SK-N-DZ (cell line): ENCODE measurements around the gene TRIM9.
"Not testable (repeated sequence)": the region's sequence is repeated elsewhere in the genome, so short reads cannot be mapped to it uniquely, and the experiment has no call there.

ENCODE experiments used
- DNase-seq: peaks from one replicate; pipeline ENCODE4 v3.0.0-alpha.2; 2015; ENCODE audit warnings: low spot score

TRIM9 gene

GRCh38 chr14:51004801-51005526 is 89.9 kb downstream of the TRIM9 start:
- DNase-seq: no peak

- DNase-seq: no peak
Measured at GRCh38 chr14:51004352-51004800, 90.5 kb downstream of the TRIM9 start.

GRCh38 chr14:51002406-51002999 is 92.4 kb downstream of the TRIM9 start:
- DNase-seq: no peak

GRCh38 chr14:51000566-51000965 is 94.3 kb downstream of the TRIM9 start:
- DNase-seq: no peak

- DNase-seq: no peak
Measured at GRCh38 chr14:50999726-51000125, 95.2 kb downstream of the TRIM9 start.

GRCh38 chr14:50998612-50999011 is 96.3 kb downstream of the TRIM9 start:
- DNase-seq: no peak

GRCh38 chr14:50997712-50998111 is 97.2 kb downstream of the TRIM9 start:
- DNase-seq: no peak

- not testable (repeated sequence) for DNase-seq
Measured at GRCh38 chr14:50994158-50994557, 100.7 kb downstream of the TRIM9 start.

- no peak for DNase-seq
Measured at GRCh38 chr14:50985859-50986331, 109.0 kb downstream of the TRIM9 start.

- DNase-seq: no peak
Measured at GRCh38 chr14:50985124-50985858, 109.6 kb downstream of the TRIM9 start.

GRCh38 chr14:50984036-50984710 is 110.7 kb downstream of the TRIM9 start:
- DNase-seq: no peak

- DNase-seq: no peak
Measured at GRCh38 chr14:50979941-50980850, 114.7 kb downstream of the TRIM9 start.

GRCh38 chr14:50978888-50979287 is 116.0 kb downstream of the TRIM9 start:
- no peak for DNase-seq

GRCh38 chr14:50978529-50978871 is 116.4 kb downstream of the TRIM9 start:
- DNase-seq: peak; percentile 57

- no peak for DNase-seq
Measured at GRCh38 chr14:50977863-50978528, 116.9 kb downstream of the TRIM9 start.

- no peak for DNase-seq
Measured at GRCh38 chr14:50974118-50974517, 120.8 kb downstream of the TRIM9 start.

GRCh38 chr14:50972734-50973133 is 122.2 kb downstream of the TRIM9 start:
- DNase-seq: no peak

GRCh38 chr14:50970886-50971781 is 123.8 kb downstream of the TRIM9 start:
- peak; percentile 68 for DNase-seq

GRCh38 chr14:50967790-50968189 is 127.1 kb downstream of the TRIM9 start:
- no peak for DNase-seq
